Measurements from ENCODE around the gene ABCC4.

Gene ABCC4

DNA sequence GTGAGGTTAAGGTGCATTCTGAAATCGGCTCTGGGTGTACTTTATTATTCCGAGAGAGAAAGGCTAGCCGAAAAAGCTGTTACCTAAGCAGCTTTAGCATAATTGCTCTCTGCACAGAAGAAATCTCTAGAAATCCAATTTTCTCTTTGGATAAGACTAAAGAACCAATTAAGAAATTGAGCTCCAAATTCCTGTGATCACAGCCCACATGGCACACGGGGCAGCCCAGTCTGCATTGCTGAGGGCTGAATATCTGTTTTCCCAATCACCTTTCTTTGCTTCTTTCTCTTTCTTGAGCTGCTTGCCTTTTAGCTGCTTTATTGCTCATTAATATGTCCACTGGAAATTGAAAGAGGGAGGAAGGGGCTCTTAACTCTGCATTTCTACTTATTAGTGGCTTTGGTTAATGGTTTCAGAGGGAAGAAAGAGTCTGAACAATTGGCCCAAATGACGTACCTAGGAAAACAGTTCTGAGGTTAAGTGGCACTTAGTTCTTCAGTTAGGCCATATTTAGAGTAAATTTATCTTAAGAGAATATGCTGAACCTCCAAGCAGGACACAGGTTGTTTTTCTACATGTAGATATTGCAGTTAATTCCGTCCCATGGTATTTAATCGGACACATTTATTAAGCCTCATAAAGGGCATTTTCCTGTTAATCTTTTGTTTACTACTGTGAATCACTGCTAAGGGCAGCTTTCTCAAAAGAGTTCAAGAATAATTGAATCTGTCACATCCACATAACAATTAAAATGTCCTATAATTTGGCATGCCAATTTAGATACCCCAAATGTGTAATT is 265.7 kb downstream of the ABCC4 start:
- no peak for DNase-seq

DNA sequence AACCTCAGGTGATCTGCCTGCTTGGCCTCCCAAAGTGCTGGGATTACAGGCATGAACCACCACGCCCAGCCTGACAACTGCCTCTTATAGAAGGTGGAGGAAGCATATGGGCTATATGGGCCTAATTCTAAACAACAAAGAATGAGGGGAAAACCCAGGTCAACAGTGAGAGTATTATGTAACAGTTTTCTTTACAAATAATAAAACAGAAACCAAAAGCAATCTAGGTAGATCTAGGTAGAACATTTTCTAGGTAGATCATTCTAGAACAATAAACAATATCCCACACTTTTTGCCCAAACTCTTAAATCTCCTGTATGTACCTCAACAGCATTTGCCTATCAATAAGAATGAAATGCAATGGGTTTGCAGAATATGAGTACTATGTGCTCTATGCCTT is 267.4 kb downstream of the ABCC4 start:
- DNase-seq = no peak

DNA sequence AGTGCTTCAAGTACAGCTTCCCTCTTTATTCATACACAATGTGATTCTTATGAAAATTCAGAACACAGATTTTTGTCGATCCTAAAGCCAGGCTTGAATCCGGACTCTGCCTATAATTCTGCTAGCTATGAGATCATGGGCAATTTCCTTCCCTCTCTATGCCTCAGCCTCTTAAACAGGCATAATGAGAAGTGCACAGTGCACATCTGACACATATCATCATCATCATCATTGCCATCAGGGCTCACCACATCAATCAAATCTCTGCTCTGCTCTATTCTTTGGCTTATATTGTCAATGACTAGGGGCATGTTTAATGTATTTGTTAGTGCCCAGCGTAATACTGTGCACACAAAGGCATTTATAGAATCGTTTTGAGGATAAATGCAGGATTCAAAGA is 269.1 kb downstream of the ABCC4 start:
- no peak for DNase-seq

DNA sequence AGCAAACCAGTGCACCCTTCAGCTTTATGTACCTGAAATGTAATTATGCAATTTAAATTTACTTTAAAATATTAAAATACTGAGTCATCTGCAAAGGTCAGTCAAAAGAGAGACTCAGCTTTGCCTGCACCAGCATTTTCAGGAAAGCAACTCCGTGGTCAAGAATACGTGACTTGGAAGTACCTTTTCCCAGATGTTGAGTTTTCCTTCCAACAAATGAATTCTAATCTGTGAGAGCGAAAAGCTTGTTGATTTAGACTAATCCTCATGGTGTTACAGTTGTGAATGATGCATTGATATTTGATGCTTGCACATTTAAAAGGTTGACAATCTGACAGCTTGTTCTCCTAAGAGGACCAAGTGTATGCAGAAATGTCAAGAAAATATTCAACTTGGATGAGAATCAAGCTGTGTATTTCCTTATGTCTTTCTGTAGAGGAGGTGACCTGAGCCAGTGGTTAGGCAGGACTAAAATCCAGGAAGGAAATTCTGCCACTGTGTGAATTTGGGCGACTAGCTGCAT is 270.4 kb downstream of the ABCC4 start:
- DNase-seq = no peak

GRCh38 chr13:95027638-95028037 is 273.6 kb downstream of the ABCC4 start:
- DNase-seq = no peak

GRCh38 chr13:95025116-95025515 is 276.1 kb downstream of the ABCC4 start:
- DNase-seq = no peak

- DNase-seq = peak; percentile 75
Measured at GRCh38 chr13:95023405-95023804, 277.8 kb downstream of the ABCC4 start.

DNA sequence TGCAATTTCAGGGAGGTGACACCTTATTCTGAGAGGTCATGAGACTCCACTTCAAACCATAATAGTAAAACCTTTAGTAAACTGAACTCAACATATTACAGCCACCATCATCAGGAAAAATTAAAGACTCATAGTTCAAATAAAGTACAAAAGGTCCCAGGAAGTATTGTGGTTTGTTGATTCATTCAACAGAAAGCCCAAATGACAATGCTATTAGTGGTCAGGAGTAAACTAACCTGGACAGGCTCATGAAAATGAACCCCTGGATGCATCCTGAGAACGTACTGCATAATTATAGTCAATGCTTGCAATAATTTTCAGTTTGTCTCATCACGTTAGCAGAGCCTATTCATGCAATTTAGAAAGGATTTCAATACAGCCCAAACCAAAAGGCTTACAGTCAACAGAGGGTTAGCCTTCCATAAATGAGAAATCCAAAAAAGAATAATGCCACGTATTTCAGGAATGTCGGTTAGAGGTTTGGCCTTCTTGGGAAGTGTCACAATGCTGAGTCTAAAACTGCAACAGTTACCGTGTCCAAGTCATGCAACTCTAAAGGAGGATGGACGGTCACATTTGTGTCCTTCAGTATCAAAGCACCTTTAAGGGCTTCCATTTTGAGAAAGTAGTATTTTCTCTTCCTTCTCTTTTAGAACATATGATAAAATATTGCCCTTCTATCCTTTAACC is 280.8 kb downstream of the ABCC4 start:
- DNase-seq = no peak

DNA sequence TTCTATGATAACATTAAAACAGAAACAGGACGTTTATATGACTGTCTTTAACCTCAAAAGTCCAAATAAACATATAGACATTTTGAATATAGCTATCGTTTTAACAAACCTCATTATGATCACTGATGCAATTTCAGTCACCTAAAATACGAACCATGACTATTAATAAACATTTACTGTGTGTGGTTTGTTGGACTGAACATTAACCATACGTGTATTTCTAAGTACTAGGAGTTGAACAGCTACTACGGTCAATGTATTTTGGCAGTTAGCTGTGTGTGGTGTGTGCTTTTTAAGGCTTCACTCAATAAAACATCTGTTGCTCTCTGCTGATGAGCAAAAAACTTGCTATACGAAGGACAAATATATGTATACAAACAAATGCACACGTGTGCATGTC is 281.4 kb downstream of the ABCC4 start:
- no peak for DNase-seq

DNA sequence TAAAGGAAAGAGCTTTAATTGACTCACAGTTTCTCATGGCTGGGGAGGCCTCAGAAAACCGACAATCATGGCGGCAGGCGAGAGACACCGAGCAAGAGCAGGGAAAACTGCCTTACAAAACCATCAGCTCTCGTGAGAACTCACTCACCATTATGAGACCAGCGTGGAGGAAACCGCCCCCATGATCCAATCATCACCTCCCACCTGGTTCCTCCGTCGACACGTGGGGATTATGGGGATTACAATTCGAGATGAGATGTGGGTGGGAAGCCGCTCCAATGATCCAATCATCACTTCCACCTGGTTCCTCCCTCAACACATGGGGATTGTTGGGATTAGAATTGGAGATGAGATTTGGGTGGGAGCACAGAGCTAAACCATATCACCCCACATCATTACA is 293.9 kb downstream of the ABCC4 start:
- DNase-seq = no peak

DNA sequence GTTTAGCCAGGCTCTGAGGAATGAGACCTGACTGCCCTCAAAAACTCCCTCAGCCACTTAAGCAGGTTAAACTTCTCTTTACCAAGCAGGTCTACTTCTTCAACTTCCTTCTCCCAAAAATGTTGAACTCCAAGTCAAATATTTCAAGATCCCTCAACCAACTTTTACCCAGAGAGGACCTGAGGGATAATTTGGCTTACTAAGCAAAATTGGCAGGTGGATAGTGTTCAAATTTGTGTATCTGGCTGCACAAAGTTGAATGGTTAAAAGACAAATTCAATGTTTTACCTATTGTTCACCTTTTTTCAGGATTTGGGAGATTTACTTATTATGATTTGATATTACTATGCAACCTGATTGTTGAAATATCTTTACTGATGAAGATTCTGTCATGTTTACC is 296.0 kb downstream of the ABCC4 start:
- no peak for DNase-seq

GRCh38 chr13:95003019-95003813 is 298.0 kb downstream of the ABCC4 start:
- DNase-seq = peak; percentile 86

GRCh38 chr13:95002126-95002525 is 299.1 kb downstream of the ABCC4 start:
- no peak for DNase-seq

- DNase-seq = no peak
Measured at GRCh38 chr13:94999871-95000270, 301.4 kb downstream of the ABCC4 start.

GRCh38 chr13:94997126-94997525 is 304.1 kb downstream of the ABCC4 start:
- DNase-seq = no peak

- no peak for DNase-seq
Measured at GRCh38 chr13:94996445-94996844, 304.8 kb downstream of the ABCC4 start.

DNA sequence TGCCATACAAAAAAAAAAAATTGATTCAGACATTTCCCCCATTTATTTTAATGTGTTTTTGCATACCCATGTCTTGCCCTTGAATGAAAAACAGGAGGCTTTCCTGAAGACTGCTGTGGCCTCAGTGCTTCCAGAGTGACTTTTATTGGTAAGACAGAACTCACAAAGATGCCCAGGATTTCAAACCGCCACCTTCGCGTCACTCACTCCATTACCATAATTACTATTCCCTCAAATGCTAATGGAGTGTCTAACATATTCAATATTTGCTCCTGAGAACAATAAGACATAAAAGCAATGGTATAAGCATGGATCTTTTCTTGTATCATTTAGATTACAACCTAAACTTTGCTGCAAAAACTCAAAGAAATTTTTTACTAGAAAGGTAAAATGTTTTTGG is 306.7 kb downstream of the ABCC4 start:
- no peak for DNase-seq

- DNase-seq = no peak
Measured at GRCh38 chr13:94993616-94994015, 307.6 kb downstream of the ABCC4 start.

DNA sequence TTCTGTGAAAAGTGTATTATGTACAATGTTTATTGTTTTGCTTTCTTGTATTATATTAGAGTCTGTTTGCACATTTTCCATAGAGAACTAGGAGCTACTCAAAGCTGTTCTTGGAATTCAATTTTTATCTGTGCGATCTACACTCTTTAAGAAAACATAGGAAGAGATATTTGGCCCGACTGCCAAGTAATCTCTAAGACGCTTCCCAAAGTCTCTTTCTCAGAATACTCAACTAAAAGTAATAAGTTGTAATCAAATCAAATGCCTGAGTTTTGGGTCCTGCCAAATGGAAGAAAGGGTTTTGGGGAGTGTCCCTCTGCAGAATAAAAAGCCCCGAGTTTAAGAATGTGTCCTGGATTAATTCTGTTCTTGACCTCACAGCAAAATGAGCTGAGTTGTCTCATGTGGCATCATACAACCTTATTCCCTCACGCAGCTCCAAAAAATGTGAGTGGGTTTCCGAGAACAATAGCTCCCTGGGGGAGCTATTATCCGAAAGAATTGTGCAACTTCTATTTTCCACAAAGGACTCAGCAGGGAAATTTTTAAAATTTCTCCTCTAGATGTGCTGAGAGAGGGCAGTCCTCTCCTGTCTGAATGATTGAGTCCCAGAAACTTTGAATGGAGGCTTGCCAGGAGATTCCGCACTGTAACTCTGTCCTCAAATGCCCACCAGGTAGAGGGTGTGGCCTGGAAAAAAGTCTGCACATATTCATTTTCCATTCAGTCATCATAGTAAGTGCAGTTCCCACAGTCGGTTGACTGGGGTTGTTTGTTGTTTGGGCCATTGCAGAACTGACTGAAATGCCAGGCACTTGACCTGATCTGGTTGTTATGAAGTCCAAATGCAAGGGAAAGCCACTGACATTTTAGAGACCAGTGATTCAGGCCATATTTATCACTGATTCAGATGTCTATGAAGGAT is 309.0 kb downstream of the ABCC4 start:
- no peak for DNase-seq

DNA sequence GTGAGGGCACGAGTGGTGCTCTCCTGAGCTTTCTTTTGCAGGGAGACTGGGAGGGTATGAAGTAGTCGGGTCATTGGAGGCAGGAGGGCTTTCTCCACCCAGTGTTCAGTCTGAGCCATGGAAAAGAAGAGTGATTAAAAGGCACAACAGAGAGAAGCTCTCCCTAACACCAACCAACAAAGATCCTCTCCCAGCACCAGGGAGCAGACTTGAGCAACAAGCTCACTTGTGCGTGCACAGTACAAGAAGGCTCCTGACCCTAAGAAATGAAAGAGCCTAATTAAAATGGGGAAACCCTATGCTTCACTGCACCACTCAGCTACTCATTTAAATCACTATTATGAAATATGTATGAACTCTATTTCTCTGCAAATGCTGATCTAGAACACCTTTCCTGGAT is 312.6 kb downstream of the ABCC4 start:
- no peak for DNase-seq

DNA sequence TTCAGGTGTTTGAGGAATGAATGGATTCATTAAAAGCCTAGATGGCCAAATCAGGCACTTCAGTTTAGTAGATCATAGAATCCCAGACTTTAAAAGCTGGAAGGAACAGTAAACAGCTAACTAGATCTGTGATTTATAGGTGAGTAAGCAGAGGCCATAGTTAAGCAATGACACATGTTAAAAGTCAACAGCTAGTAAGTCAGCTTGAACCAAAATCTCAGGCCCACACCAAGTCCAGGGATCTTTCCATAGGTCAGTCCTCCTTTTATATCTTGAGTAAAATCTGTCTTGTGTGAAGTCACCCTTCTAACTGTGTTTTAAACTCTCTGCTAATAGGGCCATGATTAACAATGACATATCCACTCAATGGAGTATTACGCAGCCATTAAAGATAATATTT is 313.4 kb downstream of the ABCC4 start:
- no peak for DNase-seq

GRCh38 chr13:94987081-94987480 is 314.2 kb downstream of the ABCC4 start:
- no peak for DNase-seq

Data from NCI-H1436 (cell line).